ENCODE data around the gene SF3B2.
A peak's percentile ranks its signal among the peaks of the same experiment; 100 is the strongest.
"Not testable (repeated sequence)": the region's sequence is repeated elsewhere in the genome, so short reads cannot be mapped to it uniquely, and the experiment has no call there.

SF3B2 gene

DNA sequence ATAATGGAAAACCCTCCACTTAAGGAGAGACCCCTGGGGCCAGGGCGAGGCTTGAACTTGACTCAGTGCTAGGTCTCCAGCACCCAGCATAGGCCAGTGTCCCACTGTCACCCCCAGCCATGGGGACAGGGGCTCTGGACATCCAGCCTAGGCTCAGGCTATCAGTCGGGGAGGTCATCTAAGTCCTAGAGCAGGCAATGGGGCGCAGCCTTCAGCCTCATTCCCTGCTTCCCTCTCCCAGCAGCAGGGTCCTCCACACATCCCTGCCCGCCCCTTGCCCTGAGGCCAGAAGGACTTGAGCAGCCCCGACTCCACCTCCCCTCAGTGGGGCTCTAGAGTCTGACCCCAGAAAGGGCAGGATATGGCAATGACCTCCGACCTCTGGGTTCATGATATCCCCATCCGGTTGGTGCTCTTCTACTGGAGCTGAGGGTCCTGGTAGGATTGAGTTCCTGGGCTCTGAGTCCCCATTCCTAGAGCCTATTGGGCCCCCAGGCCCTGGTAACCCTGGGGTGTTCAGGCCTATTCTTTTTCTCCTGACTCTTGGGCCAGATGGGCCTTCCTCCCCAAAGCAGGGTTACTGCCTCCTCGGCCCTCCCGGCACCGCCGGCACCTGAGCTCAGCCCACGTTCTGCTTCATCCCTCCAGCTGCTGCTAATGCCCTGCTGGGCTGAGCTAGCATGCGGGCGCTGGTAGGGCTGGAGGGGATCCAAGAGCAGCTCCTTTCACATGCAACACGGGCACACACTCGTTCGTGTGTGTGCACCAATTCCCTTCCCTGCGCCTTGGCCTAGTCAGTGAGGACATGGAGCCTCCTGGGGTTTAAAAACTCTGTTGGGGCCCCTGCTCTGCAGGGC is 36.0 kb upstream of the SF3B2 start:
- peaks cover 15 to 17% of the 10 kb centered on the region in 2 donors for H3K27me3 ChIP-seq (ENCODE audit: control insufficient read depth in 2 of 2, insufficient read depth in 2 of 2, low read length in 2 of 2)
- peaks cover 0 to 2% of the 10 kb centered on the region in 2 donors for H3K4me1 ChIP-seq (ENCODE audit: control insufficient read depth in 2 of 2, insufficient read depth in 2 of 2, low read length in 2 of 2)
- no peak overlapping the region for H3K4me3 ChIP-seq (ENCODE audit: low read length in 2 of 2)
- H3K9ac ChIP-seq (ENCODE audit: low read depth in 1 of 2, low read length in 2 of 2): no peak overlapping the region
- H3K9me3 ChIP-seq (ENCODE audit: control insufficient read depth in 2 of 2, low read length in 2 of 2): no peaks in the 10 kb centered on the region
- no peaks in the 10 kb centered on the region for H3K36me3 ChIP-seq (ENCODE audit: control insufficient read depth in 2 of 2, insufficient read depth in 2 of 2, low read length in 2 of 2)
- no peak overlapping the region for H3K27ac ChIP-seq (ENCODE audit: low read depth in 2 of 2, low read length in 2 of 2)

GRCh38 chr11:66016793-66017177 is 35.4 kb upstream of the SF3B2 start:
- peaks cover 9 to 11% of the 10 kb centered on the region in 2 donors for H3K27me3 ChIP-seq (ENCODE audit: control insufficient read depth in 2 of 2, insufficient read depth in 2 of 2, low read length in 2 of 2)
- no peaks in the 10 kb centered on the region for H3K36me3 ChIP-seq (ENCODE audit: control insufficient read depth in 2 of 2, insufficient read depth in 2 of 2, low read length in 2 of 2)
- H3K27ac ChIP-seq (ENCODE audit: low read depth in 2 of 2, low read length in 2 of 2): no peak overlapping the region
- H3K4me1 ChIP-seq (ENCODE audit: control insufficient read depth in 2 of 2, insufficient read depth in 2 of 2, low read length in 2 of 2): no peaks in the 10 kb centered on the region
- no peak overlapping the region for H3K4me3 ChIP-seq (ENCODE audit: low read length in 2 of 2)
- H3K9me3 ChIP-seq (ENCODE audit: control insufficient read depth in 2 of 2, low read length in 2 of 2): no peaks in the 10 kb centered on the region
- H3K9ac ChIP-seq (ENCODE audit: low read depth in 1 of 2, low read length in 2 of 2): no peak overlapping the region

DNA sequence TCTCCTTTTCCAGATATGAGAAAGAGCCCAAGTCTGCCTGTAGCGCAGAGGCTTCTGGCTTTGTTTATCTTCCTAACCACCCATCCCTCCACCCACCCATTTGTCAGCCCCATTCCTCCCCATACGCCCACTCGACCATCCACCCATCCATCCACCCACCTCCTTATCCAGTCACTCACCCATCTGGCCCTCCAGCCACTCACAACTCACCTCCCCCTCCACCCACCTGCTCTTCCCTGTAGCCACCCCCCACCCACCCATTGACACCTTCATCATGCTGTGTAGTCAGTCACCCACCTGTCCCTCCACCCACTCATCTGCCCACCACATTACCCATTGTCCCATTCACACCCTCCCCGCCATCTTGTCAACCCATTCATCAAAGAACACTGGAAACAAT is 34.8 kb upstream of the SF3B2 start:
- H3K4me3 ChIP-seq (ENCODE audit: low read length in 2 of 2): no peak overlapping the region
- peaks cover 9 to 10% of the 10 kb centered on the region in 2 donors for H3K27me3 ChIP-seq (ENCODE audit: control insufficient read depth in 2 of 2, insufficient read depth in 2 of 2, low read length in 2 of 2)
- H3K9ac ChIP-seq (ENCODE audit: low read depth in 1 of 2, low read length in 2 of 2): no peak overlapping the region
- H3K36me3 ChIP-seq (ENCODE audit: control insufficient read depth in 2 of 2, insufficient read depth in 2 of 2, low read length in 2 of 2): no peaks in the 10 kb centered on the region
- H3K4me1 ChIP-seq (ENCODE audit: control insufficient read depth in 2 of 2, insufficient read depth in 2 of 2, low read length in 2 of 2): no peaks in the 10 kb centered on the region
- no peaks in the 10 kb centered on the region for H3K9me3 ChIP-seq (ENCODE audit: control insufficient read depth in 2 of 2, low read length in 2 of 2)
- no peak overlapping the region for H3K27ac ChIP-seq (ENCODE audit: low read depth in 2 of 2, low read length in 2 of 2)

- no peaks in the 10 kb centered on the region for H3K4me1 ChIP-seq (ENCODE audit: control insufficient read depth in 2 of 2, insufficient read depth in 2 of 2, low read length in 2 of 2)
- H3K27ac ChIP-seq (ENCODE audit: low read depth in 2 of 2, low read length in 2 of 2): no peak overlapping the region
- no peak overlapping the region for H3K4me3 ChIP-seq (ENCODE audit: low read length in 2 of 2)
These were observed 32.0 kb upstream of the SF3B2 start for GRCh38 chr11:66020212-66020611.

GRCh38 chr11:66020618-66021357 is 31.4 kb upstream of the SF3B2 start:
- Histone ChIP-seq H3K36me3 (ENCODE audit: control insufficient read depth in 2 of 2, insufficient read depth in 2 of 2, low read length in 2 of 2) (no peaks in the 10 kb centered on the region), H3K9ac (ENCODE audit: low read depth in 1 of 2, low read length in 2 of 2) (no peak overlapping the region), H3K4me3 (ENCODE audit: low read length in 2 of 2) (no peak overlapping the region), H3K27ac (ENCODE audit: low read depth in 2 of 2, low read length in 2 of 2) (no peak overlapping the region), H3K27me3 (ENCODE audit: control insufficient read depth in 2 of 2, insufficient read depth in 2 of 2, low read length in 2 of 2) (peaks cover 4 to 9% of the 10 kb centered on the region in 2 donors), H3K4me1 (ENCODE audit: control insufficient read depth in 2 of 2, insufficient read depth in 2 of 2, low read length in 2 of 2) (no peaks in the 10 kb centered on the region), H3K9me3 (ENCODE audit: control insufficient read depth in 2 of 2, low read length in 2 of 2) (no peaks in the 10 kb centered on the region)

More at GRCh38 chr11:66020212-66020611, 32.0 kb upstream of the SF3B2 start:
- Histone ChIP-seq H3K27me3 (ENCODE audit: control insufficient read depth in 2 of 2, insufficient read depth in 2 of 2, low read length in 2 of 2) (peaks cover 4 to 9% of the 10 kb centered on the region in 2 donors), H3K36me3 (ENCODE audit: control insufficient read depth in 2 of 2, insufficient read depth in 2 of 2, low read length in 2 of 2) (no peaks in the 10 kb centered on the region), H3K9me3 (ENCODE audit: control insufficient read depth in 2 of 2, low read length in 2 of 2) (no peaks in the 10 kb centered on the region), H3K9ac (ENCODE audit: low read depth in 1 of 2, low read length in 2 of 2) (no peak overlapping the region)

DNA sequence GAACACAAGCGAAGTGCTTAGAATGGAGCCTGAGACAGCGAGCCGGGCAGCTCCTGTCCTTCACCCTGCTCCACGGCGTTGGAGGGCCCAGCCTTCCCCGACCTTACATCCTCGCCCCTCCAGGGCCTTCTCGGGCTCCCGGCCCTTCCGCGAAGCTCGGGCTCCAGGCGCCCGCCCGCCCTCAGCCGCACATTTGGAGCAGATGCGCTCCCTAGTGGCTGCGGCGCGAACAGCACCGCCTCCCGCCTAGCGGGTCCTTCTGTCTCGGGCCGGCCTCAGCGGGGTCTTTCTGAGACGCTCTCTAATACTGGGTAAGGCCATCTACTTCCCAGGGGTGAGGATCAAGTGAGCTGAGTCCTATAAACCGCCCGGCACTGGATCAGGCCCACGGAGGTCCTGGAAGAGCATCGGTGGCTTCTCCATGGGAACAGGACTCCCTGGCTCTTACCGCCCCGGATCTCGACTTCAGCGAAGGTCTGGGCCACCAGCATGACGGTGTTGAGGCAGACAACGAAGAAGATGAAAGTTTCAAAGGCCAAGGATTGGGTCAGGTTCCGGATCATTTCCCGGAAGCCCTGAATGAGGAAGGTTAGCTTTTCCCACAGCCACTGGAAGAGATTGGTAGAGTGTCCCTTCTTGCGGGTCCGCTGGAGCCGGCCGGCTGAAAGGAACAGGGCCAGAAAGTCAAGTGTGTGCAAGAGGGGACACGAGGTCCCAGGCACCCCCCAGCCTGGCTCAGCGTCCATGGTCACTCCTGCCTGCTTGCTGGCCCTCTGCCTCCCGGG is 29.6 kb upstream of the SF3B2 start:
- Histone ChIP-seq H3K9me3 (ENCODE audit: control insufficient read depth in 2 of 2, low read length in 2 of 2) (no peaks in the 10 kb centered on the region), H3K4me1 (ENCODE audit: control insufficient read depth in 2 of 2, insufficient read depth in 2 of 2, low read length in 2 of 2) (no peaks in the 10 kb centered on the region), H3K36me3 (ENCODE audit: control insufficient read depth in 2 of 2, insufficient read depth in 2 of 2, low read length in 2 of 2) (no peaks in the 10 kb centered on the region), H3K4me3 (ENCODE audit: low read length in 2 of 2) (peak overlapping the region in 1 of 2 donors; percentile 45), H3K9ac (ENCODE audit: low read depth in 1 of 2, low read length in 2 of 2) (peak overlapping the region in 1 of 2 donors; percentile 14), H3K27ac (ENCODE audit: low read depth in 2 of 2, low read length in 2 of 2) (no peak overlapping the region), H3K27me3 (ENCODE audit: control insufficient read depth in 2 of 2, insufficient read depth in 2 of 2, low read length in 2 of 2) (peaks cover 4 to 9% of the 10 kb centered on the region in 2 donors)

GRCh38 chr11:66023186-66023440 is 29.1 kb upstream of the SF3B2 start:
- not testable (repeated sequence) for H3K4me1 ChIP-seq (ENCODE audit: control insufficient read depth in 2 of 2, insufficient read depth in 2 of 2, low read length in 2 of 2); H3K27ac ChIP-seq (ENCODE audit: low read depth in 2 of 2, low read length in 2 of 2); H3K9ac ChIP-seq (ENCODE audit: low read depth in 1 of 2, low read length in 2 of 2); H3K27me3 ChIP-seq (ENCODE audit: control insufficient read depth in 2 of 2, insufficient read depth in 2 of 2, low read length in 2 of 2); H3K9me3 ChIP-seq (ENCODE audit: control insufficient read depth in 2 of 2, low read length in 2 of 2); H3K36me3 ChIP-seq (ENCODE audit: control insufficient read depth in 2 of 2, insufficient read depth in 2 of 2, low read length in 2 of 2); H3K4me3 ChIP-seq (ENCODE audit: low read length in 2 of 2)

DNA sequence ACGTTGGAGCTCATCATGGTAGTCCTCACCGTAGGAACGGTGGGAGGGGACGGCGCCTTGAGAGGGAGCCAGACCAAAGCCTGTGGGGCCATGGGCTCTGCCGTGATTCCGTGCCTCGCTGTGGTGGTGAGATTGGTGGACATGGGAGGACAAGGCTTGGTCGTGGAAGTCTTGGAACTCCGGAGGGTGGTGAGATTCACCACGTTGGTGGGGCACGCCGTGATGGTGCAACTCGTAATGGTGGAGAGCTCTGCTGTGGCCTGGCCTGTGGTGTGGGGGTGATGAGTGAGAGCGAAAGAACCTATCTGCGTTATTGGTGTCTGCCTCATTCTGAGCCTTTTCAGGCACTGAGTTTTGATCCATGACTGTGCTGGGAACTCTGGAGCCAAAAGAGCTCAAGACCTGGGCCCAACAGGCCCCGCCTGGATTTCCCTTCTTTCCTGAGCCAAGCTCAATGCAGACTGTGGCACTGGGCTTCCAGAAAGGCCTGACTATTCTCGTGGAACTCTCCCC is 26.1 kb upstream of the SF3B2 start, which contains the start of gene CATSPER1:
TSS of gene CATSPER1 (minus strand) at position 463 of the 513 bp plus-strand sequence. CDS start at position 363, 100 bp downstream.
- no peaks in the 10 kb centered on the region for H3K4me1 ChIP-seq (ENCODE audit: control insufficient read depth in 2 of 2, insufficient read depth in 2 of 2, low read length in 2 of 2)
- peaks cover 4 to 12% of the 10 kb centered on the region in 2 donors for H3K27me3 ChIP-seq (ENCODE audit: control insufficient read depth in 2 of 2, insufficient read depth in 2 of 2, low read length in 2 of 2)
- H3K27ac ChIP-seq (ENCODE audit: low read depth in 2 of 2, low read length in 2 of 2): no peak within 1 kb of the TSS
- H3K9ac ChIP-seq (ENCODE audit: low read depth in 1 of 2, low read length in 2 of 2): no peak within 1 kb of the TSS
- H3K4me3 ChIP-seq (ENCODE audit: low read length in 2 of 2): no peak within 1 kb of the TSS
- no peaks in the 10 kb centered on the region for H3K36me3 ChIP-seq (ENCODE audit: control insufficient read depth in 2 of 2, insufficient read depth in 2 of 2, low read length in 2 of 2)
- no peaks in the 10 kb centered on the region for H3K9me3 ChIP-seq (ENCODE audit: control insufficient read depth in 2 of 2, low read length in 2 of 2)

GRCh38 chr11:66032957-66033735 is 19.0 kb upstream of the SF3B2 start:
- H3K4me3 ChIP-seq (ENCODE audit: low read length in 2 of 2): no peak overlapping the region
- peaks cover 0 to 7% of the 10 kb centered on the region in 2 donors for H3K27me3 ChIP-seq (ENCODE audit: control insufficient read depth in 2 of 2, insufficient read depth in 2 of 2, low read length in 2 of 2)
- no peaks in the 10 kb centered on the region for H3K4me1 ChIP-seq (ENCODE audit: control insufficient read depth in 2 of 2, insufficient read depth in 2 of 2, low read length in 2 of 2)
- no peak overlapping the region for H3K27ac ChIP-seq (ENCODE audit: low read depth in 2 of 2, low read length in 2 of 2)
- H3K9ac ChIP-seq (ENCODE audit: low read depth in 1 of 2, low read length in 2 of 2): no peak overlapping the region
- H3K36me3 ChIP-seq (ENCODE audit: control insufficient read depth in 2 of 2, insufficient read depth in 2 of 2, low read length in 2 of 2): no peaks in the 10 kb centered on the region
- H3K9me3 ChIP-seq (ENCODE audit: control insufficient read depth in 2 of 2, low read length in 2 of 2): no peaks in the 10 kb centered on the region

Data from mucosa of rectum (tissue), 2 donors.